CD4-positive, alpha-beta T cell (primary cell): ENCODE results near the gene PPM1H. TPM values are rescaled to one million over a fixed set of nuclear protein-coding genes. Genes with fewer than 3 reads are reported as not detected.

Experiments
- ATAC-seq: fragments of 200-7000 bp; cut with Tn5 transposase; one replicate; pipeline ENCODE4 v1.10.0; 2022; ENCODE audit warnings: mild to moderate bottlenecking; ENCODE audit not compliant: poor library complexity
- CTCF ChIA-PET: fragments of 350-600 bp; sonication (Branson Sonifier 250); formaldehyde crosslinking; loops from one replicate; lab custom pipeline; 2021; ENCODE audit warnings: antibody characterized with exemption, inconsistent platforms; lab: Charles Lee
- POLR2A ChIA-PET: fragments of 350-600 bp; sonication (Branson Sonifier 250); formaldehyde crosslinking; loops from one replicate; lab custom pipeline; 2021; ENCODE audit warnings: antibody characterized with exemption, inconsistent platforms; lab: Charles Lee
- DNase-seq, 14 experiments: peaks; one replicate each; pipeline ENCODE4 v3.0.0-alpha.2; 2013 to 2020; ENCODE audit warnings: mixed read lengths in 2 of 14
- H3K27ac ChIP-seq, 2 donors: one replicate each; pipeline versions ENCODE4 v1.5.1 to v1.7.0; 2013; ENCODE audit warnings: low read length in 2 of 2, low read depth in 1 of 2, mild to moderate bottlenecking in 1 of 2
- H3K27me3 ChIP-seq, 2 experiments: 1 replicate in 1 of 2; 2 replicates in 1 of 2; pipeline versions ENCODE4 v1.6.1 to v1.7.0; 2013; ENCODE audit warnings: low read length in 2 of 2, control low read depth in 1 of 2, mild to moderate bottlenecking in 1 of 2, moderate library complexity in 1 of 2; ENCODE audit not compliant: insufficient read depth in 2 of 2, control insufficient read depth in 1 of 2
- H3K36me3 ChIP-seq: one replicate; pipeline ENCODE4 v1.6.1; 2013; ENCODE audit warnings: low read length, control low read depth; ENCODE audit not compliant: insufficient read depth
- H3K4me1 ChIP-seq: one replicate; pipeline ENCODE4 v1.6.1; 2013; ENCODE audit warnings: low read length, control low read depth; ENCODE audit not compliant: insufficient read depth
- H3K4me3 ChIP-seq: one replicate; pipeline ENCODE4 v1.5.1; 2013; ENCODE audit warnings: mild to moderate bottlenecking, low read length, moderate library complexity
- H3K9me3 ChIP-seq, 2 experiments: 1 replicate in 1 of 2; 2 replicates in 1 of 2; pipeline versions ENCODE4 v1.6.1 to v1.7.0; 2013; ENCODE audit warnings: low read length in 2 of 2, mild to moderate bottlenecking in 2 of 2, control low read depth in 1 of 2, moderate library complexity in 1 of 2; ENCODE audit not compliant: control insufficient read depth in 1 of 2, insufficient read depth in 1 of 2
- H3K27ac Mint-ChIP-seq: one replicate; pipeline ENCODE4 v1.8.0; 2020; ENCODE audit warnings: mixed read lengths
- H3K27me3 Mint-ChIP-seq: one replicate; pipeline ENCODE4 v1.8.0; 2021; ENCODE audit warnings: mixed read lengths
- H3K36me3 Mint-ChIP-seq: one replicate; pipeline ENCODE4 v1.8.0; 2021; ENCODE audit warnings: low read depth, mixed read lengths
- H3K4me1 Mint-ChIP-seq: one replicate; pipeline ENCODE4 v1.8.0; 2021; ENCODE audit warnings: low read depth, mixed read lengths
- H3K4me3 Mint-ChIP-seq: one replicate; pipeline ENCODE4 v1.8.0; 2020; ENCODE audit warnings: mild to moderate bottlenecking, mixed read lengths
- H3K9me3 Mint-ChIP-seq: one replicate; pipeline ENCODE4 v1.8.0; 2020; ENCODE audit warnings: mixed read lengths
- intact Hi-C, 2 experiments: fragments of 100-400 bp; cut with DNase I in 1 of 2; cut with micrococcal nuclease in 1 of 2; formaldehyde crosslinking; loops; one replicate each; pipeline versions ENCODE4 v1.15.1 to v1.9.0; 2023 to 2025; cut with DNase I, micrococcal nuclease
- total RNA-seq, 174 experiments: library from RNA in 2 of 174; stranded (reverse) in 2 of 174; gene quantifications; one replicate each; pipeline ENCODE4 v1.2.3 and lab custom pipeline; 2021 to 2026
- TF ChIP-seq, protein P1 (sequence below): fragments of 200-600 bp; IDR thresholded peaks from one replicate; pipeline ENCODE4 v1.8.0; 2022; ENCODE audit warnings: antibody characterized with exemption, mild to moderate bottlenecking

Gene PPM1H
- total RNA-seq, 2 experiments from 2014 or later, result not detected

DNA sequence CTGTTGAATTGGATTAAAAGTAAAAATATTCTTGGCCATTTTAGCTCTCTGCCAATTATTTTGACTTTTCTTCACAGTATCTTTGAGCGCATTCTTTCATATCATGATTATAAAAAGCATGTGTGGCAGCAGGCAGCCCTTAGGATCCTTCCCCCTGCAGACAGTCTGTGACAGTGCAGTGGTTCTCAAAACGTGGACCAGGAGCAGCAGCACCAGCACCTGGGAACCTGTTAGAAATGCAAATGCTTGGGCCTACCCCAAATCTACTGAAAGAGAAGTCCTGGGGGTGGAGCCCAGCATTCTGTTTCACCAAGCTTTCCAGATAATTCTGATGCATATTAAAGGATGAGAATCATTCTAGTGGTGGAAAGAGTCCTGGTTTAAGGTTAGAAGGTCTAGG lies 312.8 kb downstream of the PPM1H start:
- Histone ChIP-seq H3K27me3 (peaks cover 1 to 5% of the 10 kb centered on the region in 2 experiments), H3K36me3 (no peaks in the 10 kb centered on the region), H3K27ac (no peak overlapping the region), H3K4me3 (no peak overlapping the region), H3K4me1 (no peaks in the 10 kb centered on the region), H3K9me3 (no peaks in the 10 kb centered on the region)
- no peak for ATAC-seq
- TF ChIP-seq, protein P1, sequence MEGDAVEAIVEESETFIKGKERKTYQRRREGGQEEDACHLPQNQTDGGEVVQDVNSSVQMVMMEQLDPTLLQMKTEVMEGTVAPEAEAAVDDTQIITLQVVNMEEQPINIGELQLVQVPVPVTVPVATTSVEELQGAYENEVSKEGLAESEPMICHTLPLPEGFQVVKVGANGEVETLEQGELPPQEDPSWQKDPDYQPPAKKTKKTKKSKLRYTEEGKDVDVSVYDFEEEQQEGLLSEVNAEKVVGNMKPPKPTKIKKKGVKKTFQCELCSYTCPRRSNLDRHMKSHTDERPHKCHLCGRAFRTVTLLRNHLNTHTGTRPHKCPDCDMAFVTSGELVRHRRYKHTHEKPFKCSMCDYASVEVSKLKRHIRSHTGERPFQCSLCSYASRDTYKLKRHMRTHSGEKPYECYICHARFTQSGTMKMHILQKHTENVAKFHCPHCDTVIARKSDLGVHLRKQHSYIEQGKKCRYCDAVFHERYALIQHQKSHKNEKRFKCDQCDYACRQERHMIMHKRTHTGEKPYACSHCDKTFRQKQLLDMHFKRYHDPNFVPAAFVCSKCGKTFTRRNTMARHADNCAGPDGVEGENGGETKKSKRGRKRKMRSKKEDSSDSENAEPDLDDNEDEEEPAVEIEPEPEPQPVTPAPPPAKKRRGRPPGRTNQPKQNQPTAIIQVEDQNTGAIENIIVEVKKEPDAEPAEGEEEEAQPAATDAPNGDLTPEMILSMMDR, result no peak
- Mint-ChIP-seq H3K4me3 (no peak overlapping the region), H3K4me1 (no peaks in the 10 kb centered on the region), H3K27me3 (peaks cover 12% of the 10 kb centered on the region), H3K9me3 (no peaks in the 10 kb centered on the region), H3K36me3 (no peaks in the 10 kb centered on the region), H3K27ac (no peak overlapping the region)
- ChIA-PET CTCF (no interaction called here), POLR2A (no interaction called here)
- intact Hi-C loops, result loop anchor here in 1 of 2 experiments (5.0 kb wide), 1 partner anchor 35 kb away; no protein-coding TSS in a partner anchor
- DNase-seq, result no peak

DNA sequence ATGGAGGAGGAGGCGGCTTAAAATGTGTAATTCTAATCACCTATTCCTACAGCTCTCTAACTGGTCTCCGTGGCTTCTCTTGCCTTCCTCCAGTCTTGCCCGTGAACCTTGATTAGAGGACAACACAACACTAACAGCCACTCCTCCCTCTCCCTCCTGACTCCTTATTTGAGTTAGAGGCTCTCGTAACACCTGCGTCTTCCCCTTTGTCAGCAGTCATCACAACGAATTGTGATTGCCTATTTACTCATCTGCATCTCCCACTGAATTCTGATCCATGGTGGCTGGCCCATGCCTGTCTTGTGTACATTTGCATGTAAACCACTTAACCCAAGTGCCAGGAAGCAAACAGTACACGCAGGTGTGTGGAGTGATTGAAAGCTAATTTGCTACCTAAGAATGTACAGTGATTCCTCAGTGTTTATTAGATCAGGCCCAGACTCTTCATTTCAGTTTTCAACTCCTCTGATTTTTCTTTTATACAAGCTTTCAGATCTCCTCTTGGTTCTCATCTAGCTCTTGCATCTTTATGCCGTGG lies 313.8 kb downstream of the PPM1H start:
- no peak overlapping the region for H3K27ac Mint-ChIP-seq
- peaks cover 9% of the 10 kb centered on the region for H3K27me3 Mint-ChIP-seq
- H3K9me3 Mint-ChIP-seq, result no peaks in the 10 kb centered on the region
- intact Hi-C loops, result loop anchor here in 1 of 2 experiments (5.0 kb wide), 1 partner anchor 34 kb away; no protein-coding TSS in a partner anchor
- CTCF ChIA-PET, result no interaction called here
- TF ChIP-seq, protein P1, result no peak
- no peaks in the 10 kb centered on the region for H3K4me1 Mint-ChIP-seq
- DNase-seq (no peak), ATAC-seq (no peak)
- no peaks in the 10 kb centered on the region for H3K36me3 ChIP-seq
- no peaks in the 10 kb centered on the region for H3K36me3 Mint-ChIP-seq
- no peak overlapping the region for H3K4me3 ChIP-seq
- H3K27ac ChIP-seq, result no peak overlapping the region
- no peaks in the 10 kb centered on the region for H3K9me3 ChIP-seq
- H3K4me1 ChIP-seq, result no peaks in the 10 kb centered on the region
- no peak overlapping the region for H3K4me3 Mint-ChIP-seq
- H3K27me3 ChIP-seq, result peaks cover 0 to 5% of the 10 kb centered on the region in 2 experiments
- POLR2A ChIA-PET, result no interaction called here

DNA sequence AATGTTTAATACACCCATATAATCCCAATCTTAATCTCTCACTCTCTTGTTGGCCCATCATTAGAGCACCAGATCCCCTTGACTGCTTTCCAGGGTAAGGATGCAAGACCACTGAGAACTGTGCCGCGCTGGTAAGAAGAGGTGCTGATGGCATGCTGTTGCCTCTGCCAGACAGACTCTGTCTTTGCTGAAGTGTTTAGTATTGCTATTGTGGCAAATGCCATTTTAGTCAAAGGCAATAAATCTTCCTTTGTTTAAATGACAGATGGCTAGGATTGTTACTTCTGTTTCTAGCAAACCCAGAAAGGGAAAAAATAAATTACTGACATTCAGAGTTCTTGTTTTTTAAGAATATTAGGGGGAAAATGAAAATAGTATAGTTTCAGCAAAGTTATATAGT lies 316.0 kb downstream of the PPM1H start:
- Histone ChIP-seq H3K36me3 (no peaks in the 10 kb centered on the region), H3K4me3 (no peak overlapping the region), H3K4me1 (no peaks in the 10 kb centered on the region), H3K27me3 (no peaks in the 10 kb centered on the region), H3K27ac (no peak overlapping the region), H3K9me3 (no peaks in the 10 kb centered on the region)
- no peak for DNase-seq
- Mint-ChIP-seq H3K4me1 (no peaks in the 10 kb centered on the region), H3K27ac (no peak overlapping the region), H3K4me3 (no peak overlapping the region), H3K36me3 (no peaks in the 10 kb centered on the region), H3K9me3 (no peaks in the 10 kb centered on the region), H3K27me3 (no peaks in the 10 kb centered on the region)
- ATAC-seq, result no peak
- CTCF ChIA-PET, result no interaction called here
- POLR2A ChIA-PET, result interaction anchor here (1.4 kb wide), 1 partner anchor 16 kb away, joined by 4 read pairs; no protein-coding TSS in a partner anchor
- intact Hi-C loops, result no loop called here
- TF ChIP-seq, protein P1, result no peak
